PFSK-1 (cell line): Measurements from ENCODE around the gene MYT1.

Experiments used
- FOXP2 ChIP-seq: optimal IDR thresholded peaks from 2 replicates; pipeline ENCODE3; 2011; ENCODE audit warnings: borderline replicate concordance, control low read depth, inconsistent platforms; ENCODE audit not compliant: insufficient read depth; ENCODE audit errors: extremely low read length, extremely low read depth
- POLR2AphosphoS5 ChIP-seq: IDR thresholded peaks from 2 replicates; pipeline ENCODE4 v1.6.1; 2012; ENCODE audit warnings: low read depth, mild to moderate bottlenecking, control low read depth, low read length, moderate library complexity
- REST ChIP-seq, 2 experiments: IDR thresholded peaks; 2 replicates each; pipeline versions ENCODE4 v1.6.1 to v1.8.0; 2011 to 2012; ENCODE audit warnings: low read depth in 2 of 2, low read length in 2 of 2, control low read depth in 1 of 2, inconsistent platforms in 1 of 2, mild to moderate bottlenecking in 1 of 2, moderate library complexity in 1 of 2; ENCODE audit not compliant: insufficient read depth in 1 of 2
- SIN3A ChIP-seq: IDR thresholded peaks from 2 replicates; pipeline ENCODE4 v1.6.1; 2012; ENCODE audit warnings: mild to moderate bottlenecking, low read length, moderate library complexity, borderline replicate concordance; ENCODE audit not compliant: insufficient read depth
- TAF1 ChIP-seq: IDR thresholded peaks from 2 replicates; pipeline ENCODE4 v1.6.1; 2012; ENCODE audit warnings: low read length, control low read depth, borderline replicate concordance; ENCODE audit not compliant: insufficient read depth

MYT1 gene

GRCh38 chr20:64236137-64237088 lies 72.2 kb downstream of the MYT1 start:
- TF ChIP-seq REST (IDR thresholded peaks at IDR 0.05; ENCODE audit: insufficient read depth in 1 of 2, low read depth in 2 of 2, low read length in 2 of 2) = no peak
- TF ChIP-seq TAF1 = no peak

- TF ChIP-seq POLR2AphosphoS5 (no peak), FOXP2 (no peak), TAF1 (no peak), REST (IDR thresholded peaks at IDR 0.05; ENCODE audit: insufficient read depth in 1 of 2, low read depth in 2 of 2, low read length in 2 of 2) (no peak), SIN3A (no peak)
Measured at GRCh38 chr20:64237316-64237715, 73.1 kb downstream of the MYT1 start.

GRCh38 chr20:64238115-64238825 lies 74.0 kb downstream of the MYT1 start:
- TF ChIP-seq POLR2AphosphoS5 (no peak), SIN3A (no peak), TAF1 (no peak)

GRCh38 chr20:64238851-64239387 lies 74.7 kb downstream of the MYT1 start:
- no peak for TF ChIP-seq REST (IDR thresholded peaks at IDR 0.05; ENCODE audit: insufficient read depth in 1 of 2, low read depth in 2 of 2, low read length in 2 of 2)
- no peak for TF ChIP-seq POLR2AphosphoS5
- no peak for TF ChIP-seq FOXP2
- TF ChIP-seq SIN3A = no peak
- TF ChIP-seq TAF1 = no peak

GRCh38 chr20:64239449-64240242 lies 75.4 kb downstream of the MYT1 start:
- TF ChIP-seq POLR2AphosphoS5 (no peak), TAF1 (no peak), FOXP2 (no peak), REST (IDR thresholded peaks at IDR 0.05; ENCODE audit: insufficient read depth in 1 of 2, low read depth in 2 of 2, low read length in 2 of 2) (no peak), SIN3A (no peak)
